Measurements from ENCODE around the gene ZMYND8.

DNA sequence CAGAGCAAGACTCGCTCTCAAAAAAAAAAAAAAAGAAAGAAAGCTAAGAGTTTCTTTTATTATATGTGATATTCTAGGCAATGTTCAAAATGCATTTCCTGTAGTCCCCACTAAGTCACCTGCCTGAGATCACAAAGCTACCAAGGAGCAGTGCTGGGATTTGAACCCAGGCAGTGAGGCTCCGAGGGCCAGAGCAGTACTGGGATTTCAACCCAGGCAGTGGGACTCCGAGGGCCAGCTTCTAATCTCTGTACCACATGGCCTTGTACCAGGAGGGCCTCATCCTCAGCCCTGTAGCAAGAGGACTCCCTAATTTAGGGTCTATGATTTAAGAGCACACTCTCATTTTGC, 39.7 kb downstream of the ZMYND8 start:
- TF ChIP-seq, protein P1, sequence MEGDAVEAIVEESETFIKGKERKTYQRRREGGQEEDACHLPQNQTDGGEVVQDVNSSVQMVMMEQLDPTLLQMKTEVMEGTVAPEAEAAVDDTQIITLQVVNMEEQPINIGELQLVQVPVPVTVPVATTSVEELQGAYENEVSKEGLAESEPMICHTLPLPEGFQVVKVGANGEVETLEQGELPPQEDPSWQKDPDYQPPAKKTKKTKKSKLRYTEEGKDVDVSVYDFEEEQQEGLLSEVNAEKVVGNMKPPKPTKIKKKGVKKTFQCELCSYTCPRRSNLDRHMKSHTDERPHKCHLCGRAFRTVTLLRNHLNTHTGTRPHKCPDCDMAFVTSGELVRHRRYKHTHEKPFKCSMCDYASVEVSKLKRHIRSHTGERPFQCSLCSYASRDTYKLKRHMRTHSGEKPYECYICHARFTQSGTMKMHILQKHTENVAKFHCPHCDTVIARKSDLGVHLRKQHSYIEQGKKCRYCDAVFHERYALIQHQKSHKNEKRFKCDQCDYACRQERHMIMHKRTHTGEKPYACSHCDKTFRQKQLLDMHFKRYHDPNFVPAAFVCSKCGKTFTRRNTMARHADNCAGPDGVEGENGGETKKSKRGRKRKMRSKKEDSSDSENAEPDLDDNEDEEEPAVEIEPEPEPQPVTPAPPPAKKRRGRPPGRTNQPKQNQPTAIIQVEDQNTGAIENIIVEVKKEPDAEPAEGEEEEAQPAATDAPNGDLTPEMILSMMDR (IDR thresholded peaks at IDR 0.05), result no peak
- no peak for TF ChIP-seq POLR2AphosphoS5 (IDR thresholded peaks at IDR 0.05; ENCODE audit: low read depth, low read length)
- no peak for TF ChIP-seq SIN3A (IDR thresholded peaks at IDR 0.05; ENCODE audit: borderline replicate concordance, insufficient read depth, low read depth, low read length)
- TF ChIP-seq, protein P2, sequence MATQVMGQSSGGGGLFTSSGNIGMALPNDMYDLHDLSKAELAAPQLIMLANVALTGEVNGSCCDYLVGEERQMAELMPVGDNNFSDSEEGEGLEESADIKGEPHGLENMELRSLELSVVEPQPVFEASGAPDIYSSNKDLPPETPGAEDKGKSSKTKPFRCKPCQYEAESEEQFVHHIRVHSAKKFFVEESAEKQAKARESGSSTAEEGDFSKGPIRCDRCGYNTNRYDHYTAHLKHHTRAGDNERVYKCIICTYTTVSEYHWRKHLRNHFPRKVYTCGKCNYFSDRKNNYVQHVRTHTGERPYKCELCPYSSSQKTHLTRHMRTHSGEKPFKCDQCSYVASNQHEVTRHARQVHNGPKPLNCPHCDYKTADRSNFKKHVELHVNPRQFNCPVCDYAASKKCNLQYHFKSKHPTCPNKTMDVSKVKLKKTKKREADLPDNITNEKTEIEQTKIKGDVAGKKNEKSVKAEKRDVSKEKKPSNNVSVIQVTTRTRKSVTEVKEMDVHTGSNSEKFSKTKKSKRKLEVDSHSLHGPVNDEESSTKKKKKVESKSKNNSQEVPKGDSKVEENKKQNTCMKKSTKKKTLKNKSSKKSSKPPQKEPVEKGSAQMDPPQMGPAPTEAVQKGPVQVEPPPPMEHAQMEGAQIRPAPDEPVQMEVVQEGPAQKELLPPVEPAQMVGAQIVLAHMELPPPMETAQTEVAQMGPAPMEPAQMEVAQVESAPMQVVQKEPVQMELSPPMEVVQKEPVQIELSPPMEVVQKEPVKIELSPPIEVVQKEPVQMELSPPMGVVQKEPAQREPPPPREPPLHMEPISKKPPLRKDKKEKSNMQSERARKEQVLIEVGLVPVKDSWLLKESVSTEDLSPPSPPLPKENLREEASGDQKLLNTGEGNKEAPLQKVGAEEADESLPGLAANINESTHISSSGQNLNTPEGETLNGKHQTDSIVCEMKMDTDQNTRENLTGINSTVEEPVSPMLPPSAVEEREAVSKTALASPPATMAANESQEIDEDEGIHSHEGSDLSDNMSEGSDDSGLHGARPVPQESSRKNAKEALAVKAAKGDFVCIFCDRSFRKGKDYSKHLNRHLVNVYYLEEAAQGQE (IDR thresholded peaks at IDR 0.05; ENCODE audit: insufficient read depth in 1 of 2, low read depth in 2 of 2, low read length in 1 of 2), result no peak

Measured in Panc1 (cell line).